GM12872 (cell line): ENCODE measurements around the gene CCDC88C.

ENCODE experiments used
- TF ChIP-seq, protein P1 (sequence below): IDR thresholded peaks from 3 replicates; pipeline ENCODE4 v1.5.1; 2011; ENCODE audit warnings: low read depth, mild to moderate bottlenecking, low read length, moderate library complexity; ENCODE audit not compliant: insufficient read depth

Gene CCDC88C

GRCh38 chr14:91385224-91385623 lies 32.4 kb downstream of the CCDC88C start:
- TF ChIP-seq, protein P1, sequence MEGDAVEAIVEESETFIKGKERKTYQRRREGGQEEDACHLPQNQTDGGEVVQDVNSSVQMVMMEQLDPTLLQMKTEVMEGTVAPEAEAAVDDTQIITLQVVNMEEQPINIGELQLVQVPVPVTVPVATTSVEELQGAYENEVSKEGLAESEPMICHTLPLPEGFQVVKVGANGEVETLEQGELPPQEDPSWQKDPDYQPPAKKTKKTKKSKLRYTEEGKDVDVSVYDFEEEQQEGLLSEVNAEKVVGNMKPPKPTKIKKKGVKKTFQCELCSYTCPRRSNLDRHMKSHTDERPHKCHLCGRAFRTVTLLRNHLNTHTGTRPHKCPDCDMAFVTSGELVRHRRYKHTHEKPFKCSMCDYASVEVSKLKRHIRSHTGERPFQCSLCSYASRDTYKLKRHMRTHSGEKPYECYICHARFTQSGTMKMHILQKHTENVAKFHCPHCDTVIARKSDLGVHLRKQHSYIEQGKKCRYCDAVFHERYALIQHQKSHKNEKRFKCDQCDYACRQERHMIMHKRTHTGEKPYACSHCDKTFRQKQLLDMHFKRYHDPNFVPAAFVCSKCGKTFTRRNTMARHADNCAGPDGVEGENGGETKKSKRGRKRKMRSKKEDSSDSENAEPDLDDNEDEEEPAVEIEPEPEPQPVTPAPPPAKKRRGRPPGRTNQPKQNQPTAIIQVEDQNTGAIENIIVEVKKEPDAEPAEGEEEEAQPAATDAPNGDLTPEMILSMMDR, result no peak

GRCh38 chr14:91383439-91383838 lies 34.2 kb downstream of the CCDC88C start:
- TF ChIP-seq, protein P1, result no peak

DNA sequence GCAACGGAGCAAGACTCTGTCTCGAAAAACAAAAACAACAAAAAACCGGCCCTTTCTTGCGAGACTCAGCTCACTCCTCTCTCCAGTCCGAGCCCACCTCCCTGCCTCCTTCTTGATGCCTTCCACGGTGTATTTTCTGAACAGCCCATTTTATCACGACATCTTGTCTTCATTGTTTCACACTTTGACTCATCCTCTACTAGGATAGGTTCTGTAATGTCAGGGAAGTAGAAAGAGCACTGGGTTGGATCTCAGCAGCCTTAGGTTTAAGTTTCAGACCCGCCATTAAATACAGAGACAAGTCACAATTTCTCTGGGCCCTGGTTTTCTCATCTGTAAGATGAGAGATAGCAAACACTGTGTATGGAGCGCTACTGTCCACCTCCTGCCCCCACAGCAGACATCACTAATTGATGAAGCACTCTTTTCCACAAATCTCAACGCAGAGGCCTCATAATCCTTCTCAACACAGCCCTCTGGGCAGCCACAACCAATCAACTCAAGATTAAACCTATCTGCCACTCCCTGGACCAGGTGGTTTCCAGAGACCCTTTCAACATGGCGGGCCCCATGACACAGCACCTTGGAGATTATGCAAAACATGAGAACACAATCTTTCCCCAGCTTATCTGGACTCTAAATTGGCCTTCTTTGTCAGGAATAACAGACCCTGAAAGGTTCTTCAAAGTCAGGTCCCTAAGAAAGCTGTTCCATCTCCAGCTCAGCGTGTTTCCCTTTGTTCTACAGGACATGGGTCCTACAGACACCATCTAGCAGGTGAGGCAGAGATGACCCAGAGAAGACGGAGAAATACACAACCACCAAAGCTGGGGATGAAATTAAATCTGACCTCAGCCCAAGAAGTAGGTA lies 35.6 kb downstream of the CCDC88C start:
- TF ChIP-seq, protein P1, result no peak

GRCh38 chr14:91380610-91381371 lies 36.8 kb downstream of the CCDC88C start:
- TF ChIP-seq, protein P1, result no peak

- TF ChIP-seq, protein P1, result no peak
Observed at GRCh38 chr14:91380123-91380522, 37.5 kb downstream of the CCDC88C start.

GRCh38 chr14:91379579-91379932 lies 38.1 kb downstream of the CCDC88C start:
- TF ChIP-seq, protein P1, result no peak

GRCh38 chr14:91378930-91379578 lies 38.6 kb downstream of the CCDC88C start:
- TF ChIP-seq, protein P1, result no peak
